ENCODE measurements around the gene RNF151.
"Not testable (repeated sequence)": the region's sequence is repeated elsewhere in the genome, so short reads cannot be mapped to it uniquely, and the experiment has no call there.

Gene RNF151

DNA sequence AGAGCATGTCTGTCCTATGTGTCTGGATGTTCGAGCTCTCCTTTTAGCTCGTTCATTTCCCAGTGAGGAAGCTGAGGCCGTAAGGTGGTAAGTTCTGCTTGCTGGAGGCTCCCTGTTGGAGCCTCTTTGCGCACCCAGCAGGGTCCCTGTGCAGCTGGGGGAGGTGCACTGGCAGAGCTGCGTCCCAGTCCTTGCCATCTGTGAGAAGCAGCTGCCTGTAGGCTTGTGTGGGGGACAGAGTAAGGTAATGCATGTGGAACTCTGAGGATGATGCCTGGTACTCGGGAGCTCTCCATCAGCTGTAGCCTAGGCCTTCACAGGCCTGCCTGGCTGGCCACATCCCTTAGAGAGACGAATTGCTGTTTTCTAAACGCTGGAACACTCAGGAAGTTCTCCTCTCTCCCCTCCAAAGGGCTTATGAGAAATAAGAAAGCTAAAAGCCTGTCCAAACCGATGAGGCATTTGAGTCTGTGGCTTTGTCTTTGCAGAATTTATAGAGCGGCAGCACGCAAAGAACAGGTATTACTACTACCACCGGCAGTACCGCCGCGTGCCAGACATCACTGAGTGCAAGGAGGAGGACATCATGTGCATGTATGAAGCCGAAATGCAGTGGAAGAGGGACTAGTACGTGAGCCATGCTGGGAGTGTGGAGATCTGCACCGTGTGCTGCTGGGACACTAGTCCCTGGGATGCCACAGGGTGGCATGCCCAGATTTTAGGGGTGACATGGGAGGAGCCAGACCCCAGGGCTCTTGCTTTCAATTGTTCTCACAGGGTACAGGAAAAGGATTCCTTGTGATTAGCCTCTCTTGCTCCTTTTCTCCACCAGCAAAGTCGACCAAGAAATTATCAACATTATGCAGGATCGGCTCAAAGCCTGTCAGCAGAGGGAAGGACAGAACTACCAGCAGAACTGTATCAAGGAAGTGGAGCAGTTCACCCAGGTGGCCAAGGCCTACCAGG is 5.7 kb upstream of the RNF151 start:
- no peak for DNase-seq

DNA sequence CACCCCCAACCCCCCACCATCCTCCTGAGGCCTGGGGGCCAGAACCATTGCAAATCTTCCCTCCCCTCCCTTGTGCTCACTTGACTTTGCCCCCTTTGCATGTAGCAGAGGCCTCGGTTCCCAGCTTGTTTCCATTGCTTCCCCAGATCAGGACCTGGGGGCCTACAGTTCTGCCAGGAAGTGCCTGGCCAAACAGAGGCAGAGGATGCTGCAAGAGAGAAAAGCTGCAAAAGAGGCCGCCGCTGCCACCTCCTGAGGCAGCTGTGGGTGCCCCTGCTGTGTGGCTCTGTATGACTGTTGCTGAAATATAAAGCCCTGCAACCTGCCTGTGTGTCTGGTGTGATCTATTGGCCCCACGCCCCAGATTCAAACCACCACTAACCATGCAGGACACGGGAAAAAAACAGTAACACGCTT is 5.0 kb upstream of the RNF151 start:
- no peak for DNase-seq

GRCh38 chr16:1962161-1963153 is 4.2 kb upstream of the RNF151 start:
- not testable (repeated sequence) for DNase-seq

DNA sequence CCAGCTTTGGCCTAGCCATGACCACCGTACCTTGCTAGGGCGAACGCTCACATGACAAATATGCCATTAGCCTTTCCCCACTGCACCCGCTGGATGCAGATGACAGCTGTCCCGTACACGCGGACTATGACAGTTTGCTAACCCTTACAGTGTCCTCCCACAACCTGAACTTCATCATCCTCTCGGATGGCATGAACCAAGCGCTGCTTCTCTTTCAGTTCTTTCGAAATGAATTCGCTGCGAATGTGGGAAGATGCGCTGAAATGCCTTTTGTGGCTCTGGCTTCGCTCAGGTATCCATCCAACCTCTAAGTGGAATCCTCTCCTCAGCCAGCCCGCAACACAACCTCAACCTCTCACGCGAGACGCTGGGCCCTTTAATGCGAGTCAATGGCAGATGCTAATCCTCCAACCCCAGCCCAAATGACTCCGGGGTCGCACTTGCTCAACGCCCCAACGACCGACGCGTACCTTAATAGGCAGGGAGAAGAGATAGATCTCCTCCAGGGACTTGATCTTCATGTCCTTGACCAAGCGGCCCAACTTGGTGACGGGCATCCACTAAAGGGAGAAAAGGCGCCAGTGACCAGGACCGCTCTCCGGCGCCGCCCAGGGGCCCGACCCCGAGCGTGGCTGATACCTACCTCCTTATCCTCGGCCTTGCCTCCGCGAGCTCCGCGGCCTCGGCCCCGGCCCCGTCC is 2.7 kb upstream of the RNF151 start:
- no peak for DNase-seq

- DNase-seq = peak; percentile 99
Observed at GRCh38 chr16:1964506-1965395, 1.9 kb upstream of the RNF151 start, which contains the start of gene RPS2. Gene RPS2 (minus strand): TSS chr16:1964826. CDS start chr16:1964625, 201 bp downstream.

- DNase-seq = no peak
Observed at GRCh38 chr16:1965396-1966001, 1.2 kb upstream of the RNF151 start.

- DNase-seq = no peak
Observed at GRCh38 chr16:1968146-1968953, 1.7 kb downstream of the RNF151 start.

GRCh38 chr16:1971796-1972489 is 5.3 kb downstream of the RNF151 start, which contains the start of gene TBL3:
Gene TBL3 (plus strand): TSS chr16:1972053. CDS start chr16:1972165, 112 bp downstream.
- peak; percentile 96 for DNase-seq

GRCh38 chr16:1972490-1972877 is 5.8 kb downstream of the RNF151 start:
- DNase-seq = peak; percentile 62

DNA sequence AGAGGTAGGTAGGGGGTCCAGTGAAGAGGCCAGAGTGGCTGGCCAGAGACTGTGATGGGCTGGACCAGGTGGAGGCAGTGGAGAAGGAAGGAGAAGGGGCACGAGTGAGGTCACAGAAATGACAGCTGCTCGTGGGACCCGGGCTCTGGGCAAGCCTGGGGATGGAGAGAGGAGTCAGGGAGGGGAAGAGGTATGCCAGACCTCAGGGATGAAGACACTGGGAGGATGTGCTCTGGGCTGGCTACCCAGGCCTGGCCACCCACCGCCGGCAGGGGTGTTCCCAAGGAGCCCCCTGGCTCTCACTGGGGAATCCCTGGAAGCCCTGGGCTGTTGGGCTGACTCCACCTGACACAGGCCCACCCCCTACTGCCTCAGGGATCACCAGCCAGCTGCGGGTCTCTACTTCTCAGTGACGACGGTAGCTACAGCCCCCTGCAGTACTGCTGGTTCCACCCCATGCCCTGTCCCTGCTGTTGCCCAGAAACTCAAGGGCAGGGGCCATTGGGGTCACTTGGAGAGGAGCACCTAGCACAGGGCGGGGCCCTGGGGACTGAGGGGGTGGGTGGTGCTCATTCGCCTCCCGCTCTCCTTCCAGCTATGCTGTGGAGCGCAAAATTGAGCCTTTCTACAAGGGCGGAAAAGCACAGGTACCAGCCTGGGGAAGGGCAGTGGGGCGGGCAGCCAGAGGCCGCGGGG is 7.0 kb downstream of the RNF151 start:
- DNase-seq = no peak

DNA sequence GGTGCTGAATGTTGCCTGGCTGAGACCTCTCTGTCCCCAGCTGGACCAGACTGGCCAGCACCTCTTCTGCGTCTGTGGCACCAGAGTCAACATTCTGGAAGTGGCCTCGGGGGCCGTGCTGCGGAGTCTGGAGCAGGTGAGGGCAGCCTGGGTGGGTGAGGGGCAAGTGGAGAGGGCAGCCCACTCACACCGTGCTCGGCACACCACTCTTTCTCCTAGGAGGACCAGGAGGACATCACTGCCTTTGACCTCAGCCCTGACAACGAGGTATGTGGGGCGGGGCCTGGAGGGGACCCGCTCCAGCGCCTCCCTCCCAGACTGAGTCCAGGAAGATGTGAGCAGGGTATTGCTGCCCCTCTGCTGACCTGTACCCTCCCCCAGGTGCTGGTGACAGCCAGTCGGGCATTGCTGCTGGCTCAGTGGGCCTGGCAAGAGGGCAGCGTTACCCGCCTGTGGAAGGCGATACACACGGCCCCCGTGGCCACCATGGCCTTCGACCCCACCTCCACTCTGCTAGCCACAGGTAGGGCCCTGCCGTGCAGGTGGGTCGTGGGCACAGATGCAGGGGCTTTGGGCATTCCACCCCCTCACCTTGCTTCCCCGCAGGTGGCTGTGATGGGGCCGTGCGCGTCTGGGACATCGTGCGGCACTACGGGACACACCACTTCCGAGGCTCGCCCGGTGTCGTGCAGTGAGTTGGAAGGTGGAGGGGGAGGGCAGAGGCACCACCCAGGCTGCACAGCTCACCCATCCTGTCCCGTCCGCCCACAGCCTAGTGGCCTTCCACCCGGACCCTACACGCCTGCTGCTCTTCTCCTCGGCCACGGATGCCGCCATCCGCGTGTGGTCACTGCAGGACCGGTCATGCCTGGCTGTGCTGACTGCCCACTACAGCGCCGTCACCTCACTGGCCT is 7.8 kb downstream of the RNF151 start:
- no peak for DNase-seq

DNA sequence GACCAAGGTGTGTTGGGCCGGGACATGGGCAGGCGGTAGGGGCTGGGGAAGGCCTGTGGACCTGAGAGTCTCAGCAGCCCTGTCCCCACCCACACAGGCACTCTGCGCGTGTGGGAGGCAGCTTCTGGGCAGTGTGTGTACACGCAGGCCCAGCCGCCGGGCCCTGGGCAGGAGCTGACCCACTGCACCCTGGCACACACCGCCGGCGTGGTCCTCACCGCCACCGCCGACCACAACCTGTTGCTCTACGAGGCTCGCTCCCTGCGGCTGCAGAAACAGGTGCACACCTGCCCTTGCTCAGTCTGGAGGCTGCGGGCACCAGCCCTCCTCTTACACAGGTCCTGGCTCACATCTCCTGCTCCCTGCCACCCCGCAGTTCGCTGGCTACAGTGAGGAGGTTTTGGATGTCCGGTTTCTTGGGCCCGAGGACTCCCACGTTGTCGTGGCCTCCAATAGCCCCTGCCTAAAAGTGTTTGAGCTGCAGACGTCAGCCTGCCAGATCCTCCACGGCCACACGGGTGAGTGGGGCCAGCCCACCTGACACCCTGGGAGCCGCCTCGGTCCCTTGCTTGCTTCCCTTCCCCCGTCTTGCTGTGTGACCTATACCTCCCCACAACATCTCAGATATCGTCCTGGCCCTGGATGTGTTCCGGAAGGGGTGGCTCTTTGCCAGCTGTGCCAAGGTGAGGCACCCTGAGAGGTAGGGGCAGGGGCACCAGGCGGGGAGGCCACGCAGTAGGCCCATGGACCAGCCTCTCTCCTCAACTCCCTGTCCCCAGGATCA is 9.0 kb downstream of the RNF151 start:
- no peak for DNase-seq

DNA sequence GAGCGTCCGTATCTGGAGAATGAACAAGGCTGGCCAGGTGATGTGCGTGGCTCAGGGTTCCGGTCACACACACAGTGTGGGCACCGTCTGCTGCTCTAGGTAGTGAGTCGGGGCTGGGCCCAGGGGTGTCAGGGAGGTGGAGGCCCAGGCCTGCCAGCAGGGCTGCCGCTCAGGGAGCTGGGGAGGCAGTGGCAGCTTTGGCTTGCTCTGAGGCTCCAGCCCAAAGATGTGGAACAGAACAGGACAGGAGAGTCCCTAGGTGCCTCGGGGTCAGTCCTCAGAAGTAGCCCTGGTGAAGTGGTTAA is 9.5 kb downstream of the RNF151 start:
- no peak for DNase-seq

DNA sequence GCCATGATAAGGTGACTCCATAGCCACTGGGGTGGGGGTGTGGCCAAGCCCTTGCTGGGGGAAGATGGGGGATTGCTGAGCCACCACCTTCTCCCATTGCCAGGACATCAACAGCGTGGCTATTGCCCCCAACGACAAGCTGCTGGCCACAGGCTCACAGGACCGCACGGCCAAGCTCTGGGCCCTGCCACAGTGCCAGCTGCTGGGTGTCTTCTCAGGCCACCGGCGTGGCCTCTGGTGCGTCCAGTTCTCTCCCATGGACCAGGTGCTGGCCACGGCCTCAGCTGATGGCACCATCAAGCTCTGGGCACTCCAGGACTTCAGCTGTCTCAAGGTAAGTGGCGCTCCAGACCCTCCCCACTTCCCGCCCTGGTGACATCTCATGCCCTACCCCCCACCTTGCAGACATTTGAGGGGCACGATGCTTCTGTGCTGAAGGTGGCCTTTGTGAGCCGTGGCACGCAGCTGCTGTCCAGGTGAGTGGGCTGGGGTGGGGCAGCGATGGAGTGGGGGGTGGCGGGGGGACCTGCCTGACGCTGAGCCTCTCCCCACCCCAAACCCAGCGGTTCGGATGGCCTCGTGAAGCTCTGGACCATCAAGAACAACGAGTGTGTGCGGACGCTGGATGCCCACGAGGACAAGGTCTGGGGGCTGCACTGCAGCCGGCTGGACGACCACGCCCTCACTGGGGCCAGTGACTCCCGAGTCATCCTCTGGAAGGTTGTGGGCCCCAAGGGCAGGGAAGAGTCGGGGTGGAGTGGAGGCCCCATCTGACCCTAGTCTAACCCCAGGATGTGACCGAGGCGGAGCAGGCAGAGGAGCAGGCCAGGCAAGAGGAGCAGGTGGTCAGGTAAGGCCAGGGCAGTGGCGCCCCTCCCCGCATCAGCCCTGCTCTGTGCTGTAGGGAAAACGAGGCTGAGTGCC is 10.6 kb downstream of the RNF151 start:
- DNase-seq = no peak

GRCh38 chr16:1977875-1978268 is 11.2 kb downstream of the RNF151 start:
- no peak for DNase-seq

All from islet precursor cell (in vitro differentiated cells).